KMS-11 (cell line): ENCODE measurements around the gene ZC3H7B.

Experiments
- H2AFZ ChIP-seq: fragments of 200-600 bp; sonication (generic); 2 replicates; pipeline ENCODE4 v1.6.1; 2016; ENCODE audit warnings: antibody characterized with exemption, mixed run types, low read depth
- H3K27ac ChIP-seq: fragments of 200-600 bp; sonication (generic); 2 replicates; pipeline ENCODE4 v1.6.1; 2016; ENCODE audit warnings: mild to moderate bottlenecking, mixed run types
- H3K27me3 ChIP-seq: fragments of 200-600 bp; sonication (generic); 2 replicates; pipeline ENCODE4 v1.6.1; 2017; ENCODE audit warnings: mild to moderate bottlenecking, low read depth, mixed run types, moderate library complexity; ENCODE audit not compliant: insufficient read depth
- H3K36me3 ChIP-seq: fragments of 200-600 bp; sonication (generic); 2 replicates; pipeline ENCODE4 v1.6.1; 2017; ENCODE audit warnings: mild to moderate bottlenecking, mixed run types; ENCODE audit not compliant: insufficient read depth
- H3K4me1 ChIP-seq: fragments of 200-600 bp; sonication (generic); 2 replicates; pipeline ENCODE4 v1.6.1; 2016; ENCODE audit warnings: mild to moderate bottlenecking, low read depth, mixed run types; ENCODE audit not compliant: poor library complexity, severe bottlenecking
- H3K4me2 ChIP-seq: fragments of 200-600 bp; sonication (generic); 2 replicates; pipeline ENCODE4 v1.7.0; 2016; ENCODE audit warnings: mild to moderate bottlenecking, mixed run types
- H3K4me3 ChIP-seq: fragments of 200-600 bp; sonication (generic); IDR thresholded peaks from 2 replicates; pipeline ENCODE4 v1.6.1; 2017; ENCODE audit warnings: low read depth, low read length, mixed read lengths; ENCODE audit not compliant: insufficient read depth
- H3K79me2 ChIP-seq: fragments of 200-600 bp; sonication (generic); 2 replicates; pipeline ENCODE4 v1.6.1; 2016; ENCODE audit warnings: low read depth, mixed run types; ENCODE audit not compliant: insufficient read depth
- H3K9ac ChIP-seq: fragments of 200-600 bp; sonication (generic); 2 replicates; pipeline ENCODE4 v1.6.1; 2016; ENCODE audit warnings: mild to moderate bottlenecking, mixed run types
- H4K20me1 ChIP-seq: fragments of 200-600 bp; sonication (generic); 2 replicates; pipeline ENCODE4 v1.6.1; 2016; ENCODE audit warnings: mild to moderate bottlenecking, mixed run types; ENCODE audit not compliant: insufficient read depth
- TF ChIP-seq, protein P1 (sequence below): fragments of 200-600 bp; sonication (generic); conservative IDR thresholded peaks from 2 replicates; pipeline ENCODE4 v1.6.1; 2017; ENCODE audit warnings: low read depth, mild to moderate bottlenecking, antibody characterized with exemption, low read length, moderate library complexity, mixed read lengths

The ZC3H7B gene

DNA sequence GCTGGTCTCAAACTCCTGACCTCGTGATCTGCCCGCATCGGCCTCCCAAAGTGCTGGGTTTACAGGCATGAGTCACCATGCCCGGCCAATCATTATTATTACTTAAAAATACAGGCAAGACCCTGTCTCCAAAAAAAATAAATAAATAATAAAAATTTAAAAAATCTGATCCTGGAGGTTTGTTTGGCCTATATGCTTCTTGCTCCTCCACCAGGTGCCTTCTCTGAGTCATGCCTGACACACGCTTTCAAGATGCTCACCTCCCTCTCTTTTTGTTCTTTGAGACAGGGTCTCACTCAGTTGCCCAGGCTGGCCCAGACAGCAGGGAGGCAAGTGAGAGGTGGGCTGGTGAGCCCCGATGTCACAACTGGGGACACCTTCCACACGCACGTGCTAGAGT is 13.5 kb downstream of the ZC3H7B start:
- no peaks in the 10 kb centered on the region for H3K27me3 ChIP-seq
- H3K4me3 ChIP-seq: no peak overlapping the region
- TF ChIP-seq, protein P1, sequence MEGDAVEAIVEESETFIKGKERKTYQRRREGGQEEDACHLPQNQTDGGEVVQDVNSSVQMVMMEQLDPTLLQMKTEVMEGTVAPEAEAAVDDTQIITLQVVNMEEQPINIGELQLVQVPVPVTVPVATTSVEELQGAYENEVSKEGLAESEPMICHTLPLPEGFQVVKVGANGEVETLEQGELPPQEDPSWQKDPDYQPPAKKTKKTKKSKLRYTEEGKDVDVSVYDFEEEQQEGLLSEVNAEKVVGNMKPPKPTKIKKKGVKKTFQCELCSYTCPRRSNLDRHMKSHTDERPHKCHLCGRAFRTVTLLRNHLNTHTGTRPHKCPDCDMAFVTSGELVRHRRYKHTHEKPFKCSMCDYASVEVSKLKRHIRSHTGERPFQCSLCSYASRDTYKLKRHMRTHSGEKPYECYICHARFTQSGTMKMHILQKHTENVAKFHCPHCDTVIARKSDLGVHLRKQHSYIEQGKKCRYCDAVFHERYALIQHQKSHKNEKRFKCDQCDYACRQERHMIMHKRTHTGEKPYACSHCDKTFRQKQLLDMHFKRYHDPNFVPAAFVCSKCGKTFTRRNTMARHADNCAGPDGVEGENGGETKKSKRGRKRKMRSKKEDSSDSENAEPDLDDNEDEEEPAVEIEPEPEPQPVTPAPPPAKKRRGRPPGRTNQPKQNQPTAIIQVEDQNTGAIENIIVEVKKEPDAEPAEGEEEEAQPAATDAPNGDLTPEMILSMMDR: no peak
- H3K4me2 ChIP-seq: no peak overlapping the region
- no peaks in the 10 kb centered on the region for H3K4me1 ChIP-seq
- H3K79me2 ChIP-seq: peaks cover 33% of the 10 kb centered on the region; the same call in 1 of the 2 replicates
- H3K27ac ChIP-seq: no peak overlapping the region
- H4K20me1 ChIP-seq: no peaks in the 10 kb centered on the region
- H3K9ac ChIP-seq: no peak overlapping the region
- no peaks in the 10 kb centered on the region for H3K36me3 ChIP-seq
- H2AFZ ChIP-seq: no peak overlapping the region

DNA sequence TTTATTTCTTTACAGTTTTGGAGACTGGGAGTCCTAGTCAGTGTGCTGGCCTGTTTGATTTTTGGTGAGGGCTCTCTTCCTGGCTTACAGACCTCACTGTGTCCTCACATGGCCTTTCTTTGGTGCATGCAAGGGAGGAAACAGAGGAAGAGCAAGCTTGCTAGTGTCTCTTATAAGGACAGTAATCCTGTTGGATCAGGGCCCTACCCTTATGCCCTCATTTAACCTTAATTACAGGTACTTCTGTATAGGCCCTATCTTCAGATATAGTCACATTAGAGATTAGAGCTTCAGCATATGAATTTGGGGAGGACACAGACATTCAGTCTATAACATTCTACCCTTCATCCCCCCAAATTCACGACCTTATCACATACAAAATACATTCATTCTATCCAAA is 14.3 kb downstream of the ZC3H7B start:
- no peak overlapping the region for H3K4me2 ChIP-seq
- no peak overlapping the region for H3K27ac ChIP-seq
- H3K79me2 ChIP-seq: peaks cover 33% of the 10 kb centered on the region; the same call in 1 of the 2 replicates

DNA sequence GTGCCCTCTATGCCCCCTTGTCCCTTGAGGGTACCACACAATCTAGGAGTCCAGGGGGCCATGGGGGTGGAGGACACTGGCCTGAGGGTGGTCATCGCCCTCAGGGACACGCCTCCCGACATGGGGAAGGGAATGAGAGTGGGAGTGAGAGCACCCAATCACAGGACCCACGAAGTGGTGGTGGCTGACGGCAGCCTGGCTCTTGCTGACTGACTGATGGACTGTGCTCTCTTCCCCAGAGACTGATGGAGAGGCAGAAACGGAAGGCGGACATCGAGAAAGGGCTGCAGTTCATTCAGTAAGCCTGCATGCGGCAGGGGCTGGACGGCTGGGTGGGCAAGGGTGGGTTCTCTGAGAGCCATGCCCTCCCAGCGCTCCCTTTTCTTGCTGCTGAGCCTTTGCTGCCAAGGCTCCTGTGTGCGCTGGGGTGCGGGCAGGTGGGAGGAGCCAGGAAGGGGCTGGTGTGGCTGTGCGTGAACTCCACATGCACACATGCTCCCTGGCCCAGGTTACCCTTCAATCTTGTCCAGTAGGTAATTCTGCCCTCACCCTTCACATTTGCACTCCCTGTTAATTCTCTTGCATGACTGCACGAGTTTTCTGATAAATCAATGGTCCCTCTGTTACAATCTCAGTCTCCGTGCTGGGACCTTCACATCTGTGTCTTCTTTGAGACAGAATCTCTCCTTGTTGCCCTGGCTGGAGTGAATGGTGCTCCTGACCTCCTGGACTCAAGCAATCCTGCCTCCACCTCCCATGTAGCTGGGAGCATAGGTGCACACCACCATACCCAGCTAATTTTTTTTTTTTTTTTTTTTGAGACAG is 19.3 kb downstream of the ZC3H7B start:
- Histone ChIP-seq H3K27me3 (no peaks in the 10 kb centered on the region), H3K36me3 (no peaks in the 10 kb centered on the region; the same call in 1 of the 2 replicates), H2AFZ (no peak overlapping the region), H3K4me2 (no peak overlapping the region), H4K20me1 (no peaks in the 10 kb centered on the region), H3K79me2 (peaks cover 6% of the 10 kb centered on the region; the same call in 1 of the 2 replicates), H3K9ac (no peak overlapping the region), H3K4me3 (no peak overlapping the region), H3K27ac (no peak overlapping the region), H3K4me1 (no peaks in the 10 kb centered on the region)
- TF ChIP-seq, protein P1: no peak

More for the DNA sequence above, 14.3 kb downstream of the ZC3H7B start:
- TF ChIP-seq, protein P1: no peak
- H3K9ac ChIP-seq: no peak overlapping the region
- H4K20me1 ChIP-seq: no peaks in the 10 kb centered on the region
- no peaks in the 10 kb centered on the region for H3K36me3 ChIP-seq
- no peaks in the 10 kb centered on the region for H3K27me3 ChIP-seq
- H3K4me1 ChIP-seq: no peaks in the 10 kb centered on the region
- H2AFZ ChIP-seq: no peak overlapping the region
- no peak overlapping the region for H3K4me3 ChIP-seq

DNA sequence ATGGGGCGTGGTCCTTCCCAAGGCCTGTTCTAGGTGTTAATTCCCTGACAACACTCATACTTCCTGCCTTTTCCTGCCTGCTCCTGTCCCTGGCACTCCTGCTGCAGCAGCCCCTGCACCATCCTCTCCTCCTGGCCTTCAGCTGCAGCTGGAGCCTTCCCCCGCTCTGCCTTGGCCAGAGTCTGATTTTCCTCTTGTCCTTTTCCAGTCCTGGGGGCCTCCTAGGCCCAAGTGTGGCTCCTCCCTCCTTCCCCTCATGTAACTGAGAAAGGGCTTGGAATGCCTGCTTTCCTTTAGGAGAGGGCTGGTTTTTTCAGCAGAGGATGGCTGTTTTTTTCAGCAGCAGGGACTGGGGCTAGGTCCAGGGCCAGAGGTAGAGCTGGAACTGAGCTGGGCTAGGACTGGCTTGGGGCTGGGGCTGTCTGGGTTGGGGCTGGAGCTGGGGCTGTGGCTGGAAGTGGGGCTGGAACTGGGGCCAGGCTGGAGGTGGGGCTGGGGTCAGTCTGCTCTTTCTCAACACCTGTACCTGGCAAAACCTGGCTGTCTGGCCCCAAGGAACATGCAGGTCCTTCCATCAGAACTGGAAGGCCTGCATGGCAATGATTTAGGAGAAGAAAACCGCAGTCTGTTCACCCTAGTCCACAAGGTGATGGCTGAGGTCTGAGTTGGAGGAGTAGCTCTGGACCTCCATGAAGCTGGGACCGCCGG is 23.6 kb downstream of the ZC3H7B start:
- Histone ChIP-seq H4K20me1 (no peaks in the 10 kb centered on the region), H2AFZ (no peak overlapping the region), H3K36me3 (no peaks in the 10 kb centered on the region; the same call in 1 of the 2 replicates), H3K4me2 (no peak overlapping the region), H3K4me1 (no peaks in the 10 kb centered on the region), H3K79me2 (no peaks in the 10 kb centered on the region), H3K4me3 (no peak overlapping the region), H3K27ac (no peak overlapping the region), H3K27me3 (no peaks in the 10 kb centered on the region), H3K9ac (no peak overlapping the region)
- TF ChIP-seq, protein P1: no peak
